ENCODE measurements around the gene CARS2. TPM values are rescaled to one million over a fixed set of nuclear protein-coding genes. Genes with fewer than 3 reads are reported as not detected.

Gene CARS2
- total and polyA plus RNA-seq, 3 donors from 2014 or later = 60.4 to 116 (median 100) TPM

DNA sequence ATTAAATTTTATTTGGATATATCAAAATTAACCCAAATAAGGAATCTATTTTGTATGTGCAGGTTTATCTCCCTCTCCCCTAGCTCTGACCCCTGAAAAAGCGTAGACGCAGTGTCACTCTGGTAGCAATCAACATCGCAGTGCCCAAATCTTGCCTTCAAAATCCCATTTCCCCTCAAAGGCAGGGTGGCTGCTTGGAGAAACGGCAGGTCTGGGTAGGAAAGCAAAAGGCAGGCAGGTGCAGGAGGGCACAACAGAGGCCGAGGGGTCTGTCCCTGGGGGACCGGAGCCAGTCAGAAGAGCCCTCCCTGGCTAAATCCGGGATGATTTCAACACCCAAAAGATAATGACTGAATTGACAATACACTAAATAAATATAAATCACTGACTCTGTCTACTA lies 48.7 kb downstream of the CARS2 start:
- no peaks in the 10 kb centered on the region for H3K9me3 ChIP-seq
- intact Hi-C loops (cut with DNase I; ENCODE audit: low total_unique reads) = no loop called here
- no peak overlapping the region for H3K27ac ChIP-seq
- no peak for TF ChIP-seq POLR2A (IDR thresholded peaks at IDR 0.05)
- TF ChIP-seq, protein P1, sequence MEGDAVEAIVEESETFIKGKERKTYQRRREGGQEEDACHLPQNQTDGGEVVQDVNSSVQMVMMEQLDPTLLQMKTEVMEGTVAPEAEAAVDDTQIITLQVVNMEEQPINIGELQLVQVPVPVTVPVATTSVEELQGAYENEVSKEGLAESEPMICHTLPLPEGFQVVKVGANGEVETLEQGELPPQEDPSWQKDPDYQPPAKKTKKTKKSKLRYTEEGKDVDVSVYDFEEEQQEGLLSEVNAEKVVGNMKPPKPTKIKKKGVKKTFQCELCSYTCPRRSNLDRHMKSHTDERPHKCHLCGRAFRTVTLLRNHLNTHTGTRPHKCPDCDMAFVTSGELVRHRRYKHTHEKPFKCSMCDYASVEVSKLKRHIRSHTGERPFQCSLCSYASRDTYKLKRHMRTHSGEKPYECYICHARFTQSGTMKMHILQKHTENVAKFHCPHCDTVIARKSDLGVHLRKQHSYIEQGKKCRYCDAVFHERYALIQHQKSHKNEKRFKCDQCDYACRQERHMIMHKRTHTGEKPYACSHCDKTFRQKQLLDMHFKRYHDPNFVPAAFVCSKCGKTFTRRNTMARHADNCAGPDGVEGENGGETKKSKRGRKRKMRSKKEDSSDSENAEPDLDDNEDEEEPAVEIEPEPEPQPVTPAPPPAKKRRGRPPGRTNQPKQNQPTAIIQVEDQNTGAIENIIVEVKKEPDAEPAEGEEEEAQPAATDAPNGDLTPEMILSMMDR (IDR thresholded peaks at IDR 0.05) = no peak
- H3K36me3 ChIP-seq (ENCODE audit: low read depth, missing control alignments) = no peaks in the 10 kb centered on the region
- 92 to 95% methylated on average over 7 of the region's 7 CpGs for WGBS, 2 donors
- no peaks in the 10 kb centered on the region for H3K27me3 ChIP-seq
- no peaks in the 10 kb centered on the region for H3K4me1 ChIP-seq
- no peak overlapping the region for H3K4me3 ChIP-seq
- DNase-seq = no peak

DNA sequence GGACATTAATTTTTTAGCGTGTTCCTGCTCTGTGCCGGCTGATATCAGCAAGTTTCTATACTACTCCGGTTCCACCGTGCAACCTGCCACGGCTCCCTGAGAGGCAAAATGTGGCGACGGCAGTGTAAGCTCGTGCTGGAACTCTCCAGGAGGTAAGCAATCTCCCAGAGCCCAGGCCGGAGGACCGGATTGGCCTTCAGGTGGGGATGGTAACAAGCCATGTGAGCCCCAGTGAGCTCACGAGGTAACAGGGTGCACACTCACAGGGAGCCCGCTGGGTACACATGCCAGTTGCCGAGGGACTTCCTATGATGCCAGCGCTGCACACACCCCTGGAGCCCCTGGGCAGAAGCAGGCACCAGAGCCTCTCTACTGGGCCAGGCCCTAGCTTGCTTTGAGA lies 52.1 kb downstream of the CARS2 start:
- H3K9me3 ChIP-seq = no peaks in the 10 kb centered on the region
- H3K27ac ChIP-seq = no peak overlapping the region
- no peak for TF ChIP-seq POLR2A (IDR thresholded peaks at IDR 0.05)
- TF ChIP-seq, protein P1 (IDR thresholded peaks at IDR 0.05) = no peak
- H3K4me1 ChIP-seq = peaks cover 2% of the 10 kb centered on the region
- 93 to 97% methylated on average over 10 to 14 of the region's 14 CpGs for WGBS, 2 donors
- no peaks in the 10 kb centered on the region for H3K27me3 ChIP-seq
- no peak for DNase-seq
- H3K36me3 ChIP-seq (ENCODE audit: low read depth, missing control alignments) = no peaks in the 10 kb centered on the region
- intact Hi-C loops (cut with DNase I; ENCODE audit: low total_unique reads) = no loop called here
- no peak overlapping the region for H3K4me3 ChIP-seq

DNA sequence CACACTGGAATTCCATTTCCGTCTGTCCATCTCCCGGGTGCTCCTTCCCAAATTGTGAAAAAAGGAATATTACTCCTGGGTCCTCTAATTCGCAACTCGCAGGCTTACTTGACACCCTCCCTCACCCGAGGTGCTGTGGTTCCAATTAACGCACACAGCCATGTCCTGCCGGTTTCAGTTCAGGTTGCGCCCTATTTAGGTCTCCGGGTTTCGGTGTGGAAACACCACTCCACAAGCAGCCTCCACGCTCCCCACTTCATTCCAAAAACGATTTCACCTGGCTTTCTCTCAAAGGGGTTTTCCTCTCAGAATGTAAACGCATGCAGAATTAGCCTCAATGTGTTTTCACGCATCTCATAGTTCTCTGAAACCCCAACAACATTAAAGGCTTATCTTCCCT lies 52.6 kb downstream of the CARS2 start:
- no peaks in the 10 kb centered on the region for H3K36me3 ChIP-seq (ENCODE audit: low read depth, missing control alignments)
- no peak overlapping the region for H3K27ac ChIP-seq
- H3K4me1 ChIP-seq = peaks cover 8% of the 10 kb centered on the region
- WGBS, 2 donors = 83 to 92% methylated on average over 14 of the region's 14 CpGs
- no peak overlapping the region for H3K4me3 ChIP-seq
- no peaks in the 10 kb centered on the region for H3K9me3 ChIP-seq
- H3K27me3 ChIP-seq = no peaks in the 10 kb centered on the region
- no peak for DNase-seq
- TF ChIP-seq, protein P1 (IDR thresholded peaks at IDR 0.05) = no peak
- TF ChIP-seq POLR2A (IDR thresholded peaks at IDR 0.05) = no peak
- intact Hi-C loops (cut with DNase I; ENCODE audit: low total_unique reads) = no loop called here

DNA sequence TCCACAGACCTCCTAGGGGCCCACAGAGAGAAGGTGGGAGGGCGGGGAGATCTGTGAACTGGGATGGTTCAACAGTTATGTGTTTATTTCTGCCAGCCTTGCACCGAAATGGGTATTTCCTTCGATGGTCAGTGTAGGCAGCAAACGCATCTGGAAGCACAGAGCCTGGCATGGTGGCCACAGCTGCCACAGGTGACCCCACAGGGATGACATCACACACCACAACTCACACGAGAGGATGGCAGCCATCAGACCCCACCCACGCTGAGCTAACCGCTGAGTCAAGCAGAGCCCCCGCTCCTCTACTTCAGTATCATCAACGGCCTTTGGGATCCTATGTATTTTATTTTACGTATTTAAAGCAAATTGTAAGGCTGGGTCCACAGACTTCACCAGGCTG lies 53.2 kb downstream of the CARS2 start:
- TF ChIP-seq, protein P1 (IDR thresholded peaks at IDR 0.05) = no peak
- TF ChIP-seq POLR2A (IDR thresholded peaks at IDR 0.05) = no peak
- no peak for DNase-seq
- H3K9me3 ChIP-seq = no peaks in the 10 kb centered on the region
- H3K4me1 ChIP-seq = peaks cover 13% of the 10 kb centered on the region
- WGBS, 2 donors = 86 to 91% methylated on average over 5 to 10 of the region's 10 CpGs
- no peak overlapping the region for H3K27ac ChIP-seq
- no peaks in the 10 kb centered on the region for H3K36me3 ChIP-seq (ENCODE audit: low read depth, missing control alignments)
- H3K27me3 ChIP-seq = no peaks in the 10 kb centered on the region
- intact Hi-C loops (cut with DNase I; ENCODE audit: low total_unique reads) = no loop called here
- H3K4me3 ChIP-seq = no peak overlapping the region

DNA sequence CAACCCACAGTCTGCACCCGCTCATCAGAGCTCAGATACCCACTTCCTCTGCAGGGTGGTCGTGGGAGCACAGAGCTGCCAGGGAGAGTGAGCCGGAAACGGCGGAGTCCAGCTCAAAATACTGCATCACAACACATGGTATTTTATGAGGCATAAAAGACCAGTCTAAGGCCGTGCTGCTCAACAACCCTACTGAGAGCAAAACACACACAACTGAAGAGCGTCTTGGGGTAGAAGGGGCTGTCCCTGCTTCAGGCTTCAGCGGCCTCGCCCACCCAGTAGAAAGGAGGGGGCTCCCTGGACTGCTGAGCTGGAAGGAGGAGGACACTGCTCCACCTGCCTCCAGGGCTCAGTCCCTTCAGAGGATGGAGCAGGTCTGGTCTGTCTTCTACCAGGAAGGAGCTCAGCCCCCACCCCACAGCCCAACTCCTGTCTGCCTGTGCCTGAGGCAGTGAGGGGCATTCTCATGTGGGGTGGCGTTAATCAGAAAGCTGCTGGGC lies 53.6 kb downstream of the CARS2 start:
- H3K36me3 ChIP-seq (ENCODE audit: low read depth, missing control alignments) = no peaks in the 10 kb centered on the region
- no peak for DNase-seq

More for the DNA sequence above, 53.6 kb downstream of the CARS2 start:
- H3K9me3 ChIP-seq = no peaks in the 10 kb centered on the region
- intact Hi-C loops (cut with DNase I; ENCODE audit: low total_unique reads) = no loop called here
- H3K4me1 ChIP-seq = peaks cover 13% of the 10 kb centered on the region
- no peaks in the 10 kb centered on the region for H3K27me3 ChIP-seq
- H3K27ac ChIP-seq = no peak overlapping the region
- H3K4me3 ChIP-seq = no peak overlapping the region
- 88 to 93% methylated on average over 10 of the region's 10 CpGs for WGBS, 2 donors
- TF ChIP-seq POLR2A (IDR thresholded peaks at IDR 0.05) = no peak
- TF ChIP-seq, protein P1 (IDR thresholded peaks at IDR 0.05) = no peak

Data from testis (tissue), 3 donors.